Adipose tissue (tissue), 3 donors: ENCODE measurements around the gene PRODH2. TPM values are rescaled to one million over a fixed set of nuclear protein-coding genes. Genes with fewer than 3 reads are reported as not detected.

ENCODE experiments used
- H3K27ac ChIP-seq: one replicate; pipeline ENCODE4 v1.5.1; 2013; ENCODE audit warnings: low read depth, low read length
- WGBS, 3 donors: extraction: QIAGEN DNeasy Blood & Tissue Kit; methylation state at CpG; one replicate each; pipeline ENCODE4 v1.1.7; 2013; 5-methylcytosine and 5-hydroxymethylcytosine counted together
- polyA plus RNA-seq, 3 donors: library from polyadenylated mRNA; stranded (reverse); fragments of 200-250 nt; gene quantifications; one replicate each; pipeline ENCODE4 v1.2.3, GENCODE V29; 2013
- donor health status: healthy with polysubstance abuse.
- donor health status: Bipolar disorder and iron deficiency.
- donor health status: healthy.

Gene PRODH2
- polyA plus RNA-seq, 3 donors = 2.2 TPM; not detected in 2

DNA sequence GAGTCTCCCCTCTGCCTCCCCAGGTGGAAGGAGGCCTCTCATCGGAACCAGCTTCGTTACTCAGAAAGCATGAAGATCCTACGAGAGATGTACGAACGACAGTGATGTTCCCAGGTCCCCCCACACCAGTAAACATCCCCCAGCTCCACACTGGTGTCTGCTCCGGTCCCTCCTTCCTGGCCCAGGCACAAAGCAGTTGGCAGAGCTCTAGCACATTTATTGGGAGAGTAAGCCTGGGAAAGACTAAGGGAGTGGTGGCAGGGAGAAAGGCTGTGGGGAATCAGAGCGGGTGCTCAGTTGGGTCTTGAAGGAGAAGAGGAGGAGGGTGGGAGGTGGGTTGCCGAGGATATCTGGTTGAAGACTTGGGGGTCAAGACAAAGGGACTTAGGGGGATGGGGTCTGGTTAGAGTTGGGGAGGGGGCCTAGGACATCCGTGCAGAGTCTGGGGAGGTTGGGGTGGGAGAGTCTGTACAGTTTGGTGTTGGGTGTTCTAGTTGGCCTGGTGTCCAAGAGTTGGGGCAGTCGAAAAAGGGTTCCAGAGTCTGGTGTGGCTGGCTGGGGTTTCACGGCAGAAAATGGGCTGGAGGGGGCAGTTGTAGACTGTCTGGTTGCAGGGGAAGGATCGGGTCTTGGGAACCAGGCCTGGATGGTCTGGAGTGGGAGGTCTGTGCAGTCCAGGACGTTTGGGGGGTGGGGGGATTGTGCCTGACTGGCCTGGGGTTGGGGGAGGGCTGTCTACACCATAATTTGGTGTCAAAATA lies 58.1 kb downstream of the PRODH2 start:
- 73 to 84% (median 78%) methylated on average over 13 of the region's 13 CpGs for WGBS, 3 donors

DNA sequence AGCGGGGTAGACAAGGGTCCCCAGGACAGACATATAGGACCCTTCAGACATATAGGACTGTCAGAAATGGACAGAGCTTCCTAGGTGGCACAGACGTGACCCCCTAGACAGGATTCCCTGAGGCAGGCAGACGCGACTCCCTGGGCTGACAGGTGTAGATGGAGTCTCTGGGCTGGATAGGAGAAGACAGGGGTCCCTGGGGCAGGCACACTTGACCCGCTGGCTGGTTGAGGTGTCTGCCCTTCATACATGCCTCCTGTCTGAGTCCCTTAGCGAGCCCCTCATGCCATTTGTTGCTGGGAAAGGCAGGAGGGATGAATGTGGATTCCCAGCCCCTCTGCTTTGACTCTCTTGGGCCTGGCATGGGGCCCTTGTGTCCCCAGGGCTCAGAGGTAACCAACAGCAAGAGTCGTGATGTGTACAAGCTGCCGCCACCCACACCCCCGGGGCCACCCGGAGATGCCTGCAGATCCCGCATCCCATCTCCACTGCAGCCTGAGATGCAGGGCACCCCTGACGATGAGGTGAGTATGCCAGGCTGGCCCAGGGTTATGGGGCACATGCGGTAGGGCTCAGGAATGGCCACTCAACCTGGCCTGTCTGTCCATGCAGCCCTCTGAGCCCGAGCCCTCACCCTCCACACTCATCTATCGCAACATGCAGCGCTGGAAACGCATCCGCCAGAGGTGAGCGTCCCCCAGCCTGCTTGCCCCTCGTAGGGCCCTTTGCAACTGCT lies 58.8 kb downstream of the PRODH2 start:
- WGBS, 3 donors = 87 to 92% (median 91%) methylated on average over 20 of the region's 20 CpGs
- no peak overlapping the region for H3K27ac ChIP-seq

More for the DNA sequence above, 58.1 kb downstream of the PRODH2 start:
- no peak overlapping the region for H3K27ac ChIP-seq

DNA sequence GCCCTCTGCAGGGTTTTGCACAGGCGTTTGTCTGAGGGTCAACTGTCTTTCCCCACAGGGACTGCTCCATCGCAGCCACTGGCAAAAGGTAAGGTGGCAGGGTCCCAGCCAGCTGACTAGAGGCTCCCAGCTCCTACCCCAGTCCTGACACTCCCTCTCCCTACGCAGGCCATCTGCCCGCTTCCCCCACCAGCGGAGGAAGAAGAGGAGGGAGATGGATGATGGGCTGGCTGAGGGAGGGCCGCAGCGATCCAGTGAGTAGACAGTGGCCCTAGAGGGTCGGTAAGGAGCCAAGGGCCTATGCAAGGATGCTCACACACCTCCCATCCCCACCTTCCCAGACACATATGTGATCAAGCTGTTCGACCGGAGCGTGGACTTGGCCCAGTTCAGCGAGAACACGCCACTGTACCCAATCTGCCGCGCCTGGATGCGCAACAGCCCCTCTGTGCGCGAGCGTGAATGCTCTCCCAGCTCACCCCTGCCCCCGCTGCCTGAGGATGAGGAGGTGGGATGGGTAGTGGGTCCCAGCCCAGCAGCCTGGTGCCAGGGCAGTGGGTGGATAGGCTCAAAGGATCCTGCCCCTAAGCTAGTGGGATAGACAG lies 59.8 kb downstream of the PRODH2 start:
- WGBS, 3 donors = 94 to 95% (median 94%) methylated on average over 20 of the region's 20 CpGs
- H3K27ac ChIP-seq = no peak overlapping the region

DNA sequence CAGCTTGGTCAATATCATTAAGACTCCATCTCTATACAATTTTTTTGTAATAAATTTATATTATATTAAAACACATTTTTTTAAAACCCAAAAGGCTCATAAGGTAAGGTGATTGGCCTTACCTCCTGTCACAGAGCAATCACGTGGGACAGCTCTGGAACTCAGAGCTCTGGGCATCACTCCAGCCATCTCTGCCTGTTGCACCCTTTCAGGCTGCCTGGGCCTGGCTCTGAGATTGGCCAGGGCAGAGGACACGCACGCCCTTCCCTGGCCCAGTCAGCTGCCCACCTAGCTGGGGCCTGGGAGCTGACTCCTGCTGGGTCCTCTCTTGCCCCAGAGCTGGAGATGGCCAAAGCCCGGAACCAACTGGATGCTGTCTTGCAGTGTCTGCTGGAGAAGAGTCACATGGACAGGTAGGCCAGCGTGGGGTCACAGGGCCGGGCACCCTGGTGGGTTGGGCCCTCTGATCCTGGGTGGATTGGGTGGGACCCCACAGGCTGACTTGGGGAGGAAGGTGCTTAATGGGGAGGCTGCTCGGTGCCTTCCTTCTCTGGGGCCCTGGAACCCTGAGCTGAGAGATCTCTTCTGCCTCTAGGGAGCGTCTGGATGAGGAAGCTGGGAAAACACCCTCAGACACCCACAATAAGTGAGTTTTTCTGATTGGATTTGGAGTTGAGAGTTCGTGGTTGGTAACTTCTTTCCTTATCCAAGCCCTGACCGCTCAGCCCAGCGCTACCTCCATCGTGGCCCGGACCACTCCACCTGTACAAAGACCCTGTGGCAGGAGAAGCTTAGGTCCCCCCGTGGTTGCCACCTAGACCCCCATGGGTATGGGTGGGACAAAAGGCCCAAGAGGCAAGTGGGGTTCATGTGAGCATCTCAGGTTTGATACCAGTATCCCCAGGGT lies 60.6 kb downstream of the PRODH2 start:
- WGBS, 3 donors = 88 to 91% (median 91%) methylated on average over 14 of the region's 14 CpGs
- H3K27ac ChIP-seq = no peak overlapping the region

DNA sequence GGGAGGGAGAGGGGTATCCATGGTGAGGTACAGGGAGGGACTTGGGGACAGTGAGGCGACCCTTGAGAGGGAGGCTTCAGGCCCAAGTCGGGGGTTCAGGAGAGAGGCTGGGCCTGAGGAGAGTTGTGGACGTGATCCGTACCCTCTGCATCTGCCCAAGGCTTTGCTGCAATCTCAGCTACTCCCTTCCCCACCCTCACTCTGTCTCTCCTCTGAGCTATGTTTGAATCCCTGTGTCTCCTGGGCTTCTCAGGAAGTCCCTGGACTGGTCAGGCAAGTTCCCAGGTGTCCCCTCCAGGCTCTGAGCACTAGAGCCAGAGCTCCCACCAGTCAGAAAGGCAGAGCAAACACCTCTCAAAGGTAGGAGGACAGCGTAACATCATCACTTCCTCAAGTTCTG lies 62.5 kb downstream of the PRODH2 start:
- 93 to 98% (median 93%) methylated on average over 2 to 5 of the region's 5 CpGs for WGBS, 3 donors

More for the DNA sequence above, 62.5 kb downstream of the PRODH2 start:
- H3K27ac ChIP-seq = no peak overlapping the region

Other genes starting within 250 kb of the PRODH2 start
- gene ATP4A, start 249.2 kb downstream of the PRODH2 start, polyA plus RNA-seq = 10 to 100 TPM in 1 of 3 donors, 1 to 10 TPM in 2; 1.2 to 74.4 (median 2.9) TPM
- gene PMIS2, start 226.7 kb downstream of the PRODH2 start, polyA plus RNA-seq = not detected
- 1 to 10 TPM; 4.6 to 6.3 (median 6.0) TPM for gene HAUS5, start 200.1 kb downstream of the PRODH2 start, polyA plus RNA-seq
- 10 to 100 TPM; 28.5 to 56.7 (median 48.9) TPM for gene RBM42, start 183.8 kb downstream of the PRODH2 start, polyA plus RNA-seq
- 1 to 10 TPM in 2 of 3 donors, under 1 TPM in 1; 0.79 to 3.8 (median 1.7) TPM for gene ETV2, start 171.1 kb downstream of the PRODH2 start, polyA plus RNA-seq
- gene COX6B1, start 164.5 kb downstream of the PRODH2 start, polyA plus RNA-seq = 100 to 1,000 TPM; 454 to 932 (median 759) TPM
- under 1 TPM in 2 of 3 donors, not detected in 1; 0.05 to 0.07 TPM for gene UPK1A, start 146.3 kb downstream of the PRODH2 start, polyA plus RNA-seq
- under 1 TPM in 2 of 3 donors, not detected in 1; 0.07 to 0.12 TPM for gene ZBTB32, start 108.3 kb downstream of the PRODH2 start, polyA plus RNA-seq
- 10 to 100 TPM; 21.1 to 34.3 (median 29.4) TPM for gene KMT2B, start 94.8 kb downstream of the PRODH2 start, polyA plus RNA-seq
- gene IGFLR1, start 70.4 kb downstream of the PRODH2 start, polyA plus RNA-seq = 10 to 100 TPM; 17.4 to 30.4 (median 19.8) TPM
- gene U2AF1L4, start 67.4 kb downstream of the PRODH2 start, polyA plus RNA-seq = 10 to 100 TPM; 13.2 to 30.3 (median 28.8) TPM
- 10 to 100 TPM; 37.2 to 57.2 (median 49.9) TPM for gene PSENEN, start 67.2 kb downstream of the PRODH2 start, polyA plus RNA-seq
- 10 to 100 TPM in 2 of 3 donors, 1 to 10 TPM in 1; 8.9 to 20.9 (median 15.3) TPM for gene LIN37, start 64.3 kb downstream of the PRODH2 start, polyA plus RNA-seq
- 100 to 1,000 TPM in 2 of 3 donors, 10 to 100 TPM in 1; 63.3 to 608 (median 552) TPM for gene HSPB6, start 55.8 kb downstream of the PRODH2 start, polyA plus RNA-seq
- 10 to 100 TPM in 1 of 3 donors, 1 to 10 TPM in 2; 5.4 to 10.6 (median 6.9) TPM for gene PROSER3, start 54.7 kb downstream of the PRODH2 start, polyA plus RNA-seq
- gene ARHGAP33, start 37.3 kb downstream of the PRODH2 start, polyA plus RNA-seq = 1 to 10 TPM; 6.0 to 9.4 (median 6.3) TPM
- gene NPHS1, start 39.7 kb upstream of the PRODH2 start, polyA plus RNA-seq = 10 to 100 TPM in 1 of 3 donors, under 1 TPM in 1, not detected in 1; 0.42 to 13.6 TPM
- gene KIRREL2, start 44.1 kb upstream of the PRODH2 start, polyA plus RNA-seq = 10 to 100 TPM in 1 of 3 donors, under 1 TPM in 1, not detected in 1; 0.22 to 48.3 TPM
- 10 to 100 TPM in 1 of 3 donors, 1 to 10 TPM in 2; 3.0 to 33.6 (median 6.4) TPM for gene APLP1, start 55.7 kb upstream of the PRODH2 start, polyA plus RNA-seq
- gene NFKBID, start 87.7 kb upstream of the PRODH2 start, polyA plus RNA-seq = 10 to 100 TPM in 2 of 3 donors, 1 to 10 TPM in 1; 3.7 to 13.0 (median 10.5) TPM
- 10 to 100 TPM in 1 of 3 donors, 1 to 10 TPM in 2; 4.1 to 21.1 (median 6.6) TPM for gene HCST, start 89.7 kb upstream of the PRODH2 start, polyA plus RNA-seq
- gene TYROBP, start 95.5 kb upstream of the PRODH2 start, polyA plus RNA-seq = 100 to 1,000 TPM in 2 of 3 donors, 10 to 100 TPM in 1; 23.7 to 207 (median 194) TPM
- gene LRFN3, start 123.5 kb upstream of the PRODH2 start, polyA plus RNA-seq = 1 to 10 TPM; 5.8 to 6.7 (median 6.0) TPM
- gene SDHAF1, start 182.3 kb upstream of the PRODH2 start, polyA plus RNA-seq = 10 to 100 TPM; 14.9 to 26.9 (median 18.6) TPM
- gene SYNE4, start 196.0 kb upstream of the PRODH2 start, polyA plus RNA-seq = 1 to 10 TPM in 1 of 3 donors, under 1 TPM in 2; 0.22 to 4.0 (median 0.62) TPM
- gene ALKBH6, start 201.4 kb upstream of the PRODH2 start, polyA plus RNA-seq = 10 to 100 TPM in 1 of 3 donors, 1 to 10 TPM in 2; 7.9 to 17.1 (median 9.8) TPM
- gene CLIP3, start 220.0 kb upstream of the PRODH2 start, polyA plus RNA-seq = 1 to 10 TPM; 1.2 to 8.8 (median 2.6) TPM
- 1 to 10 TPM; 3.5 to 7.1 (median 5.2) TPM for gene THAP8, start 241.4 kb upstream of the PRODH2 start, polyA plus RNA-seq
- under 1 TPM; 0.20 to 0.79 (median 0.25) TPM for gene WDR62, start 242.1 kb upstream of the PRODH2 start, polyA plus RNA-seq